Liver (tissue), 3 donors: ENCODE results near the gene TMEM87A.

Experiments
- RXRA ChIP-seq, 2 donors: IDR thresholded peaks; 2 replicates each; pipeline ENCODE4 v1.6.1; 2017 to 2018; ENCODE audit warnings: antibody characterized with exemption in 2 of 2, mild to moderate bottlenecking in 1 of 2
- TF ChIP-seq, protein P1 (sequence below): fragments of 150-350 bp; IDR thresholded peaks from 2 replicates; pipeline ENCODE4 v1.5.1; 2017; ENCODE audit warnings: improper control_type of control experiment, low read depth, low read length; ENCODE audit not compliant: missing input control
- donor health status: healthy.
- donor health status: healthy.

- TF ChIP-seq, protein P1, sequence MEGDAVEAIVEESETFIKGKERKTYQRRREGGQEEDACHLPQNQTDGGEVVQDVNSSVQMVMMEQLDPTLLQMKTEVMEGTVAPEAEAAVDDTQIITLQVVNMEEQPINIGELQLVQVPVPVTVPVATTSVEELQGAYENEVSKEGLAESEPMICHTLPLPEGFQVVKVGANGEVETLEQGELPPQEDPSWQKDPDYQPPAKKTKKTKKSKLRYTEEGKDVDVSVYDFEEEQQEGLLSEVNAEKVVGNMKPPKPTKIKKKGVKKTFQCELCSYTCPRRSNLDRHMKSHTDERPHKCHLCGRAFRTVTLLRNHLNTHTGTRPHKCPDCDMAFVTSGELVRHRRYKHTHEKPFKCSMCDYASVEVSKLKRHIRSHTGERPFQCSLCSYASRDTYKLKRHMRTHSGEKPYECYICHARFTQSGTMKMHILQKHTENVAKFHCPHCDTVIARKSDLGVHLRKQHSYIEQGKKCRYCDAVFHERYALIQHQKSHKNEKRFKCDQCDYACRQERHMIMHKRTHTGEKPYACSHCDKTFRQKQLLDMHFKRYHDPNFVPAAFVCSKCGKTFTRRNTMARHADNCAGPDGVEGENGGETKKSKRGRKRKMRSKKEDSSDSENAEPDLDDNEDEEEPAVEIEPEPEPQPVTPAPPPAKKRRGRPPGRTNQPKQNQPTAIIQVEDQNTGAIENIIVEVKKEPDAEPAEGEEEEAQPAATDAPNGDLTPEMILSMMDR: no peak
- no peak for TF ChIP-seq RXRA (IDR thresholded peaks at IDR 0.05)
Measured at GRCh38 chr15:42270551-42270950, 2.7 kb downstream of the TMEM87A start.
